Lung (tissue), 12 donors: ENCODE data around the gene GNAI2. TPM values are rescaled to one million over a fixed set of nuclear protein-coding genes. Genes with fewer than 3 reads are reported as not detected.

Experiments used
- ATAC-seq: fragments of 200-7000 bp; cut with Tn5 transposase; one replicate; pipeline ENCODE4 v1.9.1; 2020; ENCODE audit warnings: moderate number of reproducible peaks; ENCODE audit not compliant: insufficient read depth, low FRiP score
- DNase-seq, 3 donors: peaks; one replicate each; pipeline ENCODE4 v3.0.0-alpha.2; 2013 to 2017
- H3K27ac ChIP-seq, 2 donors: one replicate each; pipeline ENCODE4 v1.5.1; 2013; ENCODE audit warnings: mild to moderate bottlenecking in 2 of 2, moderate library complexity in 2 of 2, control low read depth in 1 of 2, inconsistent platforms in 1 of 2, low read depth in 1 of 2, low read length in 1 of 2
- H3K27me3 ChIP-seq, 3 donors: one replicate each; pipeline ENCODE4 v1.5.1; 2013; ENCODE audit warnings: low read length in 2 of 3; ENCODE audit not compliant: control insufficient read depth in 3 of 3, insufficient read depth in 3 of 3
- H3K36me3 ChIP-seq, 4 donors: one replicate each; pipeline ENCODE4 v1.5.1; 2013; ENCODE audit warnings: low read length in 4 of 4, mild to moderate bottlenecking in 1 of 4, moderate library complexity in 1 of 4; ENCODE audit not compliant: control insufficient read depth in 4 of 4, insufficient read depth in 4 of 4
- H3K4me1 ChIP-seq, 5 donors: one replicate each; pipeline ENCODE4 v1.5.1; 2013; ENCODE audit warnings: low read length in 5 of 5, mild to moderate bottlenecking in 2 of 5, moderate library complexity in 1 of 5; ENCODE audit not compliant: control insufficient read depth in 5 of 5, insufficient read depth in 5 of 5
- H3K4me3 ChIP-seq: one replicate; pipeline ENCODE4 v1.5.1; 2013; ENCODE audit warnings: mild to moderate bottlenecking, control low read depth, moderate library complexity
- H3K9ac ChIP-seq, 2 donors: one replicate each; pipeline ENCODE4 v1.5.1; 2013; ENCODE audit warnings: low read length in 2 of 2, control low read depth in 1 of 2; ENCODE audit not compliant: insufficient read depth in 1 of 2
- H3K9me3 ChIP-seq, 4 donors: one replicate each; pipeline ENCODE4 v1.5.1; 2013; ENCODE audit warnings: low read length in 3 of 4, mild to moderate bottlenecking in 1 of 4, moderate library complexity in 1 of 4; ENCODE audit not compliant: control insufficient read depth in 4 of 4, insufficient read depth in 3 of 4
- CTCF ChIP-seq: IDR thresholded peaks from 2 replicates; pipeline ENCODE4 v1.5.1; 2012; ENCODE audit warnings: mild to moderate bottlenecking; ENCODE audit errors: control extremely low read depth, extremely low read depth
- WGBS, 2 donors: extraction: QIAGEN DNeasy Blood & Tissue Kit; methylation state at CpG; one replicate each; pipeline ENCODE4 v1.1.7; 2013; 5-methylcytosine and 5-hydroxymethylcytosine counted together
- polyA plus RNA-seq, 2 donors: library from polyadenylated mRNA; stranded (reverse); fragments of 200-250 nt; gene quantifications; one replicate each; pipeline ENCODE4 v1.2.1, GENCODE V29; 2013
- total RNA-seq, 2 donors: library from RNA; depleted of rRNA in 1 of 2; stranded (reverse); fragments of >200 nt in 1 of 2; gene quantifications; one replicate each; pipeline ENCODE4 v1.2.1, GENCODE V29; 2014 to 2021
- donor health status: control.
- donor health status: control.
- donor health status: Bipolar disorder and iron deficiency.
- donor health status: healthy.
- donor health status: DM: yes; HTN: yes; CAD: no.

GNAI2 gene
- total and polyA plus RNA-seq, 4 donors, result 217 to 364 (median 278) TPM

- Histone ChIP-seq H3K9me3 (no peaks in the 10 kb centered on the region), H3K27me3 (no peaks in the 10 kb centered on the region), H3K4me1 (peaks cover 2 to 57% (median 20%) of the 10 kb centered on the region in 5 donors), H3K36me3 (peaks cover 0 to 11% (median 6%) of the 10 kb centered on the region in 4 donors), H3K4me3 (no peak overlapping the region), H3K27ac (peak overlapping the region; percentile 84 to 95), H3K9ac (no peak overlapping the region)
- 40 to 43% methylated on average over 7 of the region's 7 CpGs for WGBS, 2 donors
- no peak for TF ChIP-seq CTCF
- DNase-seq (no peak), ATAC-seq (no peak)
Observed at GRCh38 chr3:50241713-50242380, 5.8 kb downstream of the GNAI2 start.

- 11 to 22% methylated on average over 3 of the region's 3 CpGs for WGBS, 2 donors
- H3K4me3 ChIP-seq, result no peak overlapping the region
- H3K27me3 ChIP-seq, result no peaks in the 10 kb centered on the region
- DNase-seq (no peak), ATAC-seq (no peak)
- H3K27ac ChIP-seq, result peak overlapping the region; percentile 84 to 95
- peaks cover 0 to 11% (median 8%) of the 10 kb centered on the region in 4 donors for H3K36me3 ChIP-seq
- H3K4me1 ChIP-seq, result peaks cover 2 to 59% (median 22%) of the 10 kb centered on the region in 5 donors
- H3K9ac ChIP-seq, result no peak overlapping the region
- no peak for TF ChIP-seq CTCF
- H3K9me3 ChIP-seq, result no peaks in the 10 kb centered on the region
Observed at GRCh38 chr3:50242381-50242770, 6.4 kb downstream of the GNAI2 start.

- Histone ChIP-seq H3K9ac (peak overlapping the region in 1 of 2 donors; percentile 23), H3K4me1 (peaks cover 2 to 57% (median 22%) of the 10 kb centered on the region in 5 donors), H3K27me3 (no peaks in the 10 kb centered on the region), H3K36me3 (peaks cover 0 to 12% (median 9%) of the 10 kb centered on the region in 4 donors), H3K27ac (peak overlapping the region; percentile 84 to 95), H3K9me3 (no peaks in the 10 kb centered on the region), H3K4me3 (no peak overlapping the region)
- DNase-seq, result peak; percentile 40 to 60 (median 47)
- WGBS, 2 donors, result 11 to 25% methylated on average over 13 to 14 of the region's 14 CpGs
- TF ChIP-seq CTCF, result no peak
- peak; percentile 27 for ATAC-seq
Observed at GRCh38 chr3:50242851-50243542, 7.0 kb downstream of the GNAI2 start.
